GM19395 (cell line): ENCODE data around the gene HES2.
"Not testable (repeated sequence)": the region's sequence is repeated elsewhere in the genome, so short reads cannot be mapped to it uniquely, and the experiment has no call there.

ENCODE experiments used
- ATAC-seq: cut with Tn5 transposase; IDR thresholded peaks from one replicate; pipeline ENCODE4 v1.9.1; 2021; ENCODE audit warnings: mild to moderate bottlenecking, moderate library complexity; ENCODE audit not compliant: unreplicated experiment

HES2 gene

DNA sequence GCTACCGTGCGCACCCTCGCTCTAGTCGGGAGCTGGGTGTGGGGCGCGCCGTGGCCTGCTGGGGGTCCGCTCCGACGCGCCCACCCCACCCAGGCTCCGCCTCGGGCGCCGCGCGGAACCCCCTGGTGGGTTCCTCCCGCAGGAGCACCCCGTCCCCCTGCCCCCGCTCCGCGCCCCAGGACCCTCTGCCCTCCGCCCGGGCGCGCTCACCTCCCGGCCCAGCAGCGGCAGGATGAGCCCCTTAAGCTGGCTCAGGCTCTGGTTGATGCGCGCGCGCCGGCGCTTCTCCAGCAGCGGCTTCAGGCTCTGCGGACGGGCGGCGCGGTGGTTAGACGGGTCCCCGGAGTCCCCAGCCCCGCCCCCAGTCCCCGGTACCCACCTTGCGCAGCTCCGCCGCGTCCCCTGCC, 319 bp downstream of the HES2 start:
- ATAC-seq, result no peak

GRCh38 chr1:6418668-6419396, 887 bp downstream of the HES2 start:
- ATAC-seq, result no peak

GRCh38 chr1:6417961-6418667, 1.6 kb downstream of the HES2 start:
- ATAC-seq, result no peak

DNA sequence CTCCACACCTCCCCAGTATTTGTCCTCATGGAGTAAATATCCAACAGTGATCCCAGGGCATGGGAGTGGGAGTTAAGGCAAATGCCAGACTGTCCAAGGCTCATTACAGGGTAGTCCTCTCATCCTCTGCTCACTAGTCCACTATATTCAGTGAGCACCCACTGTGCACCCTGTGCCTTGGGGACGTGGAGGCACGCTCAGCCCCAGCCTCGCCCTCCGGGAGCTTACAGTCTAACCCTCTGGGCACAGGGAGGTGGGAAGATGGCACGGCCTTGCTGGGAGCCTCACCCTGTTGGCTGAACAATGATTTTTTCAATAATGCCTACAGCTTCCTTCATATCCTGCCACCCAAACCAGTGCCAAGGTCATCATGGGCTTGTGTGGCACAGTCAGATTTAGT, 2.8 kb downstream of the HES2 start:
- ATAC-seq, result no peak

DNA sequence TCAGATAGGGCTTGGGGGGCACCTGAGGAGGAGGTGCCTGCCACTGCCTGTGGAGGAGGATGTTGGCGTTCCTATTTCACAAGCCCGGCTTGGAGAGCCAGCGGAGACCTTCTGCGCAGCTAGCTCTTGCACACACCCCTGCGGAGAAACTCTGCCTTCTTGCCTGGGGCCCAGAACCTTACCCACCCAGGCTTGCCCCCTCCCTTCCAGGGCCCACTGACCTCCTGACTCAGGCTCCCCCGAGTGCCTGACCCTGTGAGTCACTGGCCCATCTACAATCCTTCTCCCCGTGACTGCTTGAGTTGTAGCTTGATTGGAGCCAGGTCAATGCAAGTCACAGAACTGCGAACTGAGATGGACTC, 3.4 kb downstream of the HES2 start:
- no peak for ATAC-seq

DNA sequence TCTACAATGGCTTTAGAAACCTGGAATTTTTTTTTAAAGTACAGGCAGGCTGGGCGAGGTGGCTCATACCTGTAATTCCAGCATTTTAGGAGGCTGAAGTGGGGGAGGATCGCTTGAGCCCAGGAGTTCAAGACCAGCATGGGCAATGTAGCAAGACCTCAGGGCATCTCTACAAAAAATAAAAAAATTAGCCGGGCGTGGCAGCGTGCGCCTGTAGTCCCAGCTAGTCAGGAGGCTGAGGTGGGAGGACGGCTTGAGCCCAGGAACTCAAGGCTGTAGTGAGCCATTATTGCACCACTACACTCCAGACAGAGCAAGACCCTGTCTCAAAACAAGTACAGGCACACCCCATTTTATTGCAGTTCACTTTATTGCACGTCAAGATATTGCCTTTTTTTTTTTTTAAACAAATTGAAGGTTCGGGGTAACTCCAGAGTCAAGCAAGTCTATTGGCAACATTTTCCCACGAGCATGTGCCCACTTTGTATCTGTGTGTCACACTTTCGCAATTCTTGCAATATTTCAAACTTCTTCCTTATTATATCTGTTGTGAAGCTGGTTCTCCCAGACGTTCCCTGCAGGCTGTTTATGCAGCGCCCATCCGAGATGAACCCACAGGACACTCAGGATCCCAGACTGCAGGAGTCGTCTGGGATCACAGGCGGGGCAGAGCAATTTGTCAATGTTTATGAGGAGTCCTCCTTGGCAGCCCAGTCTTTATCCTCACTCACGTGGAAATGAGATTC, 4.7 kb downstream of the HES2 start:
- ATAC-seq, result no peak

DNA sequence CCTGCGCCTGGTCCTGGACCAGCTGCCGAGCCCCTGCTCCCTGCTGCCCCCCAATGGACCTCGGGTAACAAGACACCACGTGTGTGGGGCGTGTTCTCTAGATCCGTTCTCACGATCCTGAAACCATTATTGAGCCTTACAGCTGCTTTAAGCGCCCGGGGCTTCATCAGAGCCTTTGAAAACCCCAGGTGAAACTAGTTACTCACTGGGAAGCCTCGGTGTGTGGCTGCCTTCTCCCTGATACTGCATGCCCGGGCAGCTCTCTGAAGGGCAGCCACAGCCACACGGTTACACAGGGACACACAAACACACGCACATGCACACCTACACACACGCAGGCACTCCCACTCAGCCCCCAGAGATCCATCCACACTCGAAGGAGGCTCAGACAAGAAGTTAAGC, 5.3 kb downstream of the HES2 start:
- peak; percentile 82 for ATAC-seq

DNA sequence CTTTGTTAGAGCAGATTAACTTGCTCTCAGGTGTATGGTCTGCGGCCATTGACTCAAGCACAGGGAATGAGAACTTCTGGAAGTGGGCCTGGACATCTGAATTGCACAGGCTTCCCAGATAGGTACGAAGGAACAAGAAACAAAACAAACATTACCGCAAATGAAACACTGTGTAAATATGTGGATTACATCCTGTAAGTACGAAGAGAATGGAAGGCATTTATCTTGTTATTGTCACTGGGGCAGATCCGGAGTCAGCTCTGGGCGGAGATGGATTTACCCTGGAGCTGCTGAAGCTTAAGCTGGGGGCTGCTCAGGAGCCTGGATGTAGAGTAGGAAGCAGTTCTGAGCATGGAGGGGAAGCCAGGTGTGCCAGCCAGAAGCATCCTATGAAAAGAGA, 6.8 kb downstream of the HES2 start:
- no peak for ATAC-seq

GRCh38 chr1:6410248-6410893, 9.3 kb downstream of the HES2 start:
- no peak for ATAC-seq

GRCh38 chr1:6409733-6410132, 10.0 kb downstream of the HES2 start:
- ATAC-seq, result no peak

GRCh38 chr1:6409053-6409452, 10.7 kb downstream of the HES2 start:
- no peak for ATAC-seq

DNA sequence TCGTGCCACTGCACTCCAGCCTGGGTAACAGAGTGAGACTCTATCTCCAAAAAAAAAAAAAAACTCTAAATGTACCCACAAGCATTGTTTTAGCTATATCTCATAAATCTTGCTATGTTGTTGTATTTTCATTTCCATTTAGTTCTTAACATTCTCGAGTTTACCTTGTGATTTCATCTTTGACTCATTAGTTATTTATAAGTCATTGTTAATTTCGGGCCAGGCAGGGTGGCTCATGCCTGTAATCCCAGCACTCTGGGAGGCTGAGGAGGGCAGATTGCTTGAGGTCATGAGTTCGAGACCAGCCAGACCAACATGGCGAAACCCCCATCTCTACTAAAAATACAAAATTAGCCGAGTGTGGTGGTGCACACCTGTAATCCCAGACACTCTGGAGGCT, 11.7 kb downstream of the HES2 start:
- ATAC-seq, result no peak

DNA sequence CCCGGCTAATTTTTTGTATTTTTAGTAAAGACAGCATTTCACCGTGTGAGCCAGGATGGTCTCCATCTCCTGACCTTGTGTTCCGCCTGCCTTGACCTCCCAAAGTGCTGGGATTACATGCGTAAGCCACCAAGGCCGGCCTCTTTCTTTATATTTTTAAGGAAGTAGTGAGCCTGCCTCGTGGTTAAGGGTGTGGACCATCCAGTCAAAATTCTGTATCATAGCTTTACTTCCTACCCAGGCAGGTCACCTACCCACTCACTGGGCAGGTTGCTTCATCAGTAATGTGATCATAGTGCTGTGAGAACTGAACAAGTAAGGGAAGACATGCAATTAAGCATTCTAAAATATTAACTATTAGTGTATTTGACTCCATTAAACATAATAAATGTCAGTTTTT, 18.0 kb downstream of the HES2 start:
- ATAC-seq, result no peak

GRCh38 chr1:6399294-6399693, 20.4 kb downstream of the HES2 start:
- ATAC-seq, result no peak

GRCh38 chr1:6397844-6398441, 21.8 kb downstream of the HES2 start:
- ATAC-seq, result no peak

GRCh38 chr1:6396998-6397397, 22.7 kb downstream of the HES2 start:
- no peak for ATAC-seq

DNA sequence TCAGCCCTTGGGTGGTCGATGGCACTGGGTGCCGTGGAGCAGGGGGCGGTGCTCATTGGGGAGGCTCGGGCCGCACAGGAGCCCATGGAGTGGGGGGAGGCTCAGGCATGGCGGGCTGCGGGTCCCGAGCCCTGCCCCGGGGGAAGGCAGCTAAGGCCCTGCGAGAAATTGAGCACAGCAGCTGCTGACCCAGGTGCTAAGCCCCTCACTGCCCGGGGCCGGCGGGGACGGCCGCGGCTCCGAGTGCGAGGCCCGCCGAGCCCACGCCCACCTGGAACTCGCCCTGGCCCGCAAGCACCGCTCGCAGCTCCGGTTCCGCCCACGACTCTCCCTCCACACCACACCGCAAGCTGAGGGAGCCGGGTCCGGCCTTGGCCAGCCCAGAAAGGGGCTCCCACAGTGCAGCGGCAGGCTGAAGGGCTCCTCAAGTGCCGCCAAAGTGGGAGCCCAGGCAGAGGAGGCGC, 23.9 kb downstream of the HES2 start:
- ATAC-seq, result not testable (repeated sequence)

GRCh38 chr1:6395130-6395529, 24.6 kb downstream of the HES2 start:
- ATAC-seq, result not testable (repeated sequence)

DNA sequence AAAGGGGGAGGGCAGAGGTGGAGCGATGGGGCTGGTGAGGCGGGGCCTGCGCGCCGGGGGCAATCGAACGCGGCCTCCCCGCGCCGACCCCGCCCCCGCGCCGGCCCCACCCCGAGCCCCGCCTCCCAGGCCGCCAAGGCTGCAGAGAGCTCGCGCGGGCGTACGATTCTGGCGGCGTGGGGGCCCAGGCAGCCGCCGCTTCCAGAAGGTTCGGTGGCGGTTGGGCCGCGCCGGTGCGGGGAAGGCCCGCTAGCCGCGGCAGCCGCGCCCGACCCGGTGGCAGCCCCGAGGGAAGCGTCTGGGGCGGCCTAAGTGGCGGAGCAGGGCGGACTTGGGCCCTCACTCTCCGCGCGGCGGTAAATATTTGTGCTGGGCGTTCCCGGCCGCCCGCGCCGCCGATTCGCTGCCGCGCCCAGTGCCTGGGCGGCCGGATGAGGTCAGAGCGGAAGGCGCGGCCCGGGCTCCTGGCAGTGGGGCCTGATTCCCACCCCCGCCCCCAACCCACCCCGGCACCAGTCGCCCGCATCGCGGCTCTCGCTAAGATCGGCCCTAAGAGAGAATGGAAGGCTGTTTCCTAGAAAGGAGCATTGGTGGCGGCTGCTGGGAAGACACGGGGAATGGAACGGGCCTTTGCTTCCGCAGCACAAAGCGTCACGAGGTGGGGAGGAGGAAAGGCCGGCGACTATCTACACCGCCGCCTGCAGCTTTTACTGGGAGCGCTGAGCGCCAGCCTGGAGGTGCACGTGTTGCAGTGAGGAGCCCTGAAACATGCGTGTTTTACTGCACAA, 26.1 kb downstream of the HES2 start, which contains the start of gene ACOT7:
TSS of gene ACOT7 (minus strand) at position 368 of the 788 bp plus-strand sequence. CDS start 368 bp downstream, outside the sequence.
- peak; percentile 80 for ATAC-seq

DNA sequence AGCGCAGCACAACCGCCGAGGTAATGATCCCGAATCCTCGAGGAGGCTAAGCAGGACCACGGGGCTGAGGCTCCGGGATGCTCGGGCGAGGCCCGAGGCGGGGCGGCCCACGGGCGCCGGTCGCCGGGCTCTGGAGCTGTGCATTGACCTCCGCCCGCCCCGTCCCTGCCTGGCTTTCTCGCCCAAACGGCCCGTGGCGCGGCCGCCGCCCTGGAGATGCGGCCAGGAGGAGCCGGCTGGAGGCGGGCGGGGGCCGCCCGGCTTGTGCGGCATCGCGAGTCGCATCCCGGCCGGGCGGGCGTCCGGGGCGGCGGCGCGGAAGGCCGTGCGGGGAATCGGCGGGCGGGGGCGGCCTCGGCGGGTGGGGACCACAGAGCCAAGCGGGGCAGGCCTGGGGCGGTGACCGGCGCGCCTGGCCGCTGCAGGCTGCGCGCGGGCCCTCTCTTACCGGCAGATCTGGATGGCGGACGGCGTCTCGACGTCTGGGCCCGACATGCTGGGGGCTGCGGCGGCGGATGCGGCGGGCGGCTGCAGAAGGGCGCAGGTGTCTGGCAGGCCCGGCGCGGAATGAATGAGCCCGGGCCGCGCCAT, 26.8 kb downstream of the HES2 start:
- no peak for ATAC-seq
